Endometrial microvascular endothelial cells (primary cell): Measurements from ENCODE around the gene CMIP. TPM values are rescaled to one million over a fixed set of nuclear protein-coding genes. Genes with fewer than 3 reads are reported as not detected.
"Not testable (repeated sequence)": the region's sequence is repeated elsewhere in the genome, so short reads cannot be mapped to it uniquely, and the experiment has no call there.

ENCODE experiments used
- in situ Hi-C: cut with HindIII; loops from 2 replicates; pipeline ENCODE4 v1.10.0; 2017; ENCODE audit warnings: low sequenced_read_pairs, low pct_unique_long_range_greater_than_20kb; ENCODE audit errors: inconsistent ontology term
- total RNA-seq: library from RNA; depleted of rRNA; stranded (reverse); fragments of >200 nt; gene quantifications from one replicate; pipeline ENCODE4 v1.2.3, GENCODE V29; 2015; ENCODE audit errors: inconsistent ontology term

The CMIP gene
- total RNA-seq, 1 donor from 2014 or later = 16.5 TPM

- in situ Hi-C loops = no loop called here
These were observed 120.9 kb downstream of the CMIP start for GRCh38 chr16:81565321-81566028.

- in situ Hi-C loops = no loop called here
These were observed 121.7 kb downstream of the CMIP start for GRCh38 chr16:81566086-81567007.

GRCh38 chr16:81567087-81567486 is 122.5 kb downstream of the CMIP start:
- in situ Hi-C loops = no loop called here

DNA sequence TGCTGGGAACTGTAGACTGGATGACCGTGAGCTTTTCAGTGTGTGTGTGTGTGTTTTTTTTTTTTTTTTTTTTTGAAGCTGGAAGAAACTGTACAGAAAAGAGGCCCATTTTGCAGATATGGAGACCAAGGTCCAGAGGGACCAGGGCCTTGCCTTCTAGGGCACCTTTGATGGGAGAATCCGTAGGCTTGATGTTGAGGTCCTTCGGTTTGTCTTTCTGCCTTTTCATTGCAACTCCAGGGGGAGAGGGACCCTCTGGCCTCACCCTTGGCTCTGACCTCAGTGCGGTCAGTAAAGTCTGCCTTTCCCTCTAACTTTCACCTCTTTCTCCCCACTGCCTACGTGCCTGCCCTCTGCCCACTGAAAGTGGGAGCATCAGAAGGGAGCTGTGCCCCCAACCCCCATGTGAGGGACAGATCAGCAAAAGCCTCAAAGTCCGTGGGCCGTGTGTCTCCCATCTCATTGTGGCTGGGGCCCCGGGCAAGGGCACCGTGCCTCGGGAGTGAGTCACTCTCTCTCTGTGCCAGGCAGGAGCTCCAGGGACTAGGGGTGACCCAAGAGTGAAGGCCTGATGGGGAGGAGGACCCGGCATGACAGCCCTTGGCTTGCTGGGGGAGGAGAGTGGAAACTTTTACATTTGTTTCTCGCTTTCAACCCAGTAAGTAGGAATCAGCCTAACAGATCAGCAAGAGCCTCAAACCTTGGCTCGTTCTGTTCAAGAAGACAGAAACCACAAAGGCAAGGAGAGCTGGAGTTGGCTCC is 123.6 kb downstream of the CMIP start:
- in situ Hi-C loops = no loop called here

GRCh38 chr16:81568749-81569087 is 124.1 kb downstream of the CMIP start:
- in situ Hi-C loops = no loop called here

DNA sequence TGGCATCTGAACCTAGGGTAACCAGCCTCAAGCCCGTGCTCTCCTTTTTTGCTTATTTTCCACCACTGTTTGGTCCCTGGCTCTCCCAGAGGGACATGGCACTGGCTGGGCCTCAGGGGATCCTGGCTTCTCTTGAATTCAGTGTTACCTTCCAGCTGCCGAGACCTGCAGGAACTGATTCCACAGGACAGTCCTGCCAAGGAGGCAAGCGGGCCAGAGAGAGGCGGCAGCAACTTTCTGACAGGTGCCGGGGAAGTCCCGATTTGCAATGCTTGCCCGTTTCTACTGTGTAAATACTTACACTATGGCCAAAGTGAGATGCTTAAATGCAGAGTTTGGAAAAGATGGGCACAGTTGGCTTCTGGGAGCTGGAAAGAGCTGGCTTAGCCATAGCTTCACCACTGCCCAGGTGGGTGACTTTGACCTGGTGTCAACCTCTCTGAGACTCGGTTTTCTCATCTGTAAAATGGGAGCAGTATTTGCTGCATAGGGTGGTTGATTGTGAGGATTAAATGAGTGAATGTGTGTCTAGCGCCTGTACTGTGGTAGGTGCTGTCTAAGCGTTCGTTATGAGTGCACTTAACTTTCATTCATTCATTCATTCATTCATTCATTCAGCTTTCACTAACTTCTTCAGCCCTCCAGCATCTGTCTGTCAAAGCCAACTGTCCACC is 124.9 kb downstream of the CMIP start:
- in situ Hi-C loops = no loop called here

- in situ Hi-C loops = no loop called here
These were observed 125.7 kb downstream of the CMIP start for GRCh38 chr16:81570151-81570846.

GRCh38 chr16:81571175-81571574 is 126.6 kb downstream of the CMIP start:
- in situ Hi-C loops = no loop called here

- in situ Hi-C loops = no loop called here
These were observed 127.2 kb downstream of the CMIP start for GRCh38 chr16:81571592-81572385.

DNA sequence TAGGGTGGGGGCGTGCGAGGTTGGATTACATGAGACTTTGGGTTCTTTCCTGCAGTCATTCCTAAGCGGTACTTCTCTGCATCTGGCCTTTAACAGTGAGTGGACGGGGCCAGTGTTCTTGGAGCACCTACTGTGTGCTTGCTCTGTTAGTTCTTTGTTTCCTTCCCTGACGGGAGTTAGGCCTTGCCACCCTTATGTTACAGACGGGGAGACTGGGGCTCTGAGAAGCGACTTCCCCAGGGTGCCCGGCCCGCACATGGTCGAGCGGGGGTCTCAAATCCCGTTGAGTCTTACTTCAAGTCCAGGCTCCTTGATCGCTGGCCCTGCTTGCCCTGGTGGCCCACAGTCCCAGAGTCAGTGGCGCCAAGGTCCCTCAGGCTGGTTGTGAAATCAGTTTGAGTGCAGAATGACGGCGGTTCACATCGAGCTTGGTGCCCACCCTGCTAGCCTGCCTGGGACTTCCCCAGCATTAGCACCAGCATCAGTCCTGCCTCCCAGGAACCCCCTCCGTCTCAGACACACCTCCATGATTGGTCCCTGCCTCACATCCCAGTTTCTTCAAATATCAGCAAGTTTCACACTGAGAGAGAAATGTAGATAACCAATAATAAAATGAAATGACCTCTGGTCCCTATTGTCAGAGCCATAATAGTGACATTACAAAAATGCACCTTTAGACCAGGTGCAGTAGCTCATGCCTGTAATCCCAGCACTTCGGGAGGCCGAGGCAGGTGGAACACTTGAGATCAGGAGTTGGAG is 128.0 kb downstream of the CMIP start:
- in situ Hi-C loops = no loop called here

GRCh38 chr16:81573533-81574020 is 129.0 kb downstream of the CMIP start:
- in situ Hi-C loops = no loop called here

- in situ Hi-C loops = no loop called here
These were observed 129.6 kb downstream of the CMIP start for GRCh38 chr16:81574168-81574567.

DNA sequence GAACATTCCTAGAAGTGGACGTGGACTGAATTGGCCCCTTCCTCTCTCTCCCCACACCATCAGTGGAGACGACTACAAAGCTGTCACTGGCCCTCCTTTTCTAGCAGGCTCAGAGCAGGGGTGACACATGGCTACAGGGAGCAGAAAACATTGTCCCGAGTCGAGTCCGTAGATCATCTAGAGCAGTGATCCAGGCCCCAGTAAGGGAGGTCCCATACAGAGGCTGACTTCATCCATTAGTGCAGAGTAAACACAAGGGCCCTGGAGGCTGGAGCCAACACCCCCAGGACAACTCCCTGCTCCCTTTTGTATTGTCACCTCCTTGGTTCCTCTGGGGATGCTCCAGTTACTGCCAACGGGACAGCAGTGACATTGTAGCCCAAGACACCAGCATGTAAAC is 130.7 kb downstream of the CMIP start:
- in situ Hi-C loops = no loop called here

DNA sequence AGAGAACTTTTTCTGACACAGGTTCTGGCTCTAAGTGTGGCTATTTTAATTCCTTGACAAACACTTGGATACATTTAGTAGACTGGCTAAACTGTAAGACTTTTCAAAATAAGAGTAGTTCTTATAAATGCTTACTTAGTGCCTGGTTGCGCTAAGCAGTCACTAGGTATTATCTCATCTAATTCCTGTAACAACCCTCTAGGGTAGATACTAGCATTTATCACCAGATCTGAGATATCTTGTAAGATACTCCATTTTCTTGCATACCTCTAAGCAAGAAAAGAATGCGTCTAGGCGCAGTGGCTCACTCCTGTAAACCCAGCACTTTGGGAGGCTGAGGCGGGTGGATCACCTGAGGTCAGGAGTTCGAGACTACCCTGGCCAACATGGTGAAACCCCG is 131.2 kb downstream of the CMIP start:
- in situ Hi-C loops = no loop called here

DNA sequence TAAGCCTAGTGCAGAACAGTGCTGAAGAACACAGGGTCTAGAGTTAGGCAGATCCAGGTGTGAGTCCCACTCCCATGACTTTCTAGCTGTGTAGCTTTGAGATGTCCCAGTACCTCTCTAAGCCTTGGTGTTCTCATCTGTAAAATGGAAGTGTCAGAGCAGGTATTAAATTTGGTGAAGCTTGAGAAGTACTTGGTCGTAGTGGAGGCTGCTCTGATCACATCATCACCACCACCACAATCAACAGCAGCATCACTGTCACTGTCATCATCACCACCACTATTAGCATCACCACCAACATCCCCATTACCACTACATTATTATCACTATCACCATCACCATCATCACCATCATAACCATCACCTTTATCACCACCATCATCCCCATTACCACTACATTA is 132.1 kb downstream of the CMIP start:
- in situ Hi-C loops = no loop called here

GRCh38 chr16:81577272-81577671 is 132.7 kb downstream of the CMIP start:
- in situ Hi-C loops = not testable (repeated sequence)

GRCh38 chr16:81578076-81578475 is 133.5 kb downstream of the CMIP start:
- in situ Hi-C loops = no loop called here
